ENCODE results near the gene CDH13.
A peak's percentile ranks its signal among the peaks of the same experiment; 100 is the strongest.

The CDH13 gene

GRCh38 chr16:82653550-82654511 lies 27.1 kb downstream of the CDH13 start:
- DNase-seq = peak; percentile 27

- no peak for DNase-seq
These were observed 28.4 kb downstream of the CDH13 start for GRCh38 chr16:82655072-82655714.

- no peak for DNase-seq
These were observed 29.1 kb downstream of the CDH13 start for GRCh38 chr16:82655720-82656490.

GRCh38 chr16:82657239-82657638 lies 30.5 kb downstream of the CDH13 start:
- no peak for DNase-seq

GRCh38 chr16:82657786-82658185 lies 31.0 kb downstream of the CDH13 start:
- no peak for DNase-seq

- DNase-seq = no peak
These were observed 32.0 kb downstream of the CDH13 start for GRCh38 chr16:82658796-82659195.

- DNase-seq = peak; percentile 85
These were observed 33.4 kb downstream of the CDH13 start for GRCh38 chr16:82660075-82660645.

- no peak for DNase-seq
These were observed 34.2 kb downstream of the CDH13 start for GRCh38 chr16:82660966-82661365.

- no peak for DNase-seq
These were observed 37.4 kb downstream of the CDH13 start for GRCh38 chr16:82664181-82664580.

GRCh38 chr16:82665025-82665424 lies 38.3 kb downstream of the CDH13 start:
- DNase-seq = no peak

- no peak for DNase-seq
These were observed 40.7 kb downstream of the CDH13 start for GRCh38 chr16:82667437-82667836.

- no peak for DNase-seq
These were observed 41.3 kb downstream of the CDH13 start for GRCh38 chr16:82668094-82668493.

- DNase-seq = no peak
These were observed 45.0 kb downstream of the CDH13 start for GRCh38 chr16:82671741-82672140.

- no peak for DNase-seq
These were observed 45.9 kb downstream of the CDH13 start for GRCh38 chr16:82672676-82673075.

GRCh38 chr16:82675300-82675699 lies 48.5 kb downstream of the CDH13 start:
- no peak for DNase-seq

- DNase-seq = no peak
These were observed 54.8 kb downstream of the CDH13 start for GRCh38 chr16:82681592-82681991.

- DNase-seq = no peak
These were observed 56.0 kb downstream of the CDH13 start for GRCh38 chr16:82682767-82683166.

GRCh38 chr16:82684256-82684655 lies 57.5 kb downstream of the CDH13 start:
- no peak for DNase-seq

GRCh38 chr16:82685526-82685925 lies 58.8 kb downstream of the CDH13 start:
- DNase-seq = no peak

- no peak for DNase-seq
These were observed 67.6 kb downstream of the CDH13 start for GRCh38 chr16:82694239-82694874.

GRCh38 chr16:82695806-82696205 lies 69.0 kb downstream of the CDH13 start:
- DNase-seq = no peak

- DNase-seq = no peak
These were observed 72.5 kb downstream of the CDH13 start for GRCh38 chr16:82699260-82699659.
